Activated B cell treated with CpG ODN at 0.5 μM for 24 hours (primary cell): ENCODE data around the gene EPS8L3. TPM values are rescaled to one million over a fixed set of nuclear protein-coding genes. Genes with fewer than 3 reads are reported as not detected.

Source experiments
- ATAC-seq: fragments of 200-7000 bp; cut with Tn5 transposase; one replicate; pipeline ENCODE4 v1.10.0; 2021; ENCODE audit warnings: low read depth, mild to moderate bottlenecking, moderate library complexity
- CTCF ChIA-PET: fragments of 350-600 bp; sonication (Branson Sonifier 250); formaldehyde crosslinking; loops from one replicate; lab custom pipeline; 2021; ENCODE audit warnings: antibody characterized with exemption; lab: Charles Lee
- POLR2A ChIA-PET: fragments of 350-600 bp; sonication (Branson Sonifier 250); formaldehyde crosslinking; loops from one replicate; lab custom pipeline; 2021; ENCODE audit warnings: antibody characterized with exemption; lab: Charles Lee
- DNase-seq: peaks from one replicate; pipeline ENCODE4 v3.0.0; 2022
- H3K27ac Mint-ChIP-seq: one replicate; pipeline ENCODE4 v1.8.0; 2020; ENCODE audit warnings: mixed read lengths
- H3K27me3 Mint-ChIP-seq: one replicate; pipeline ENCODE4 v1.8.0; 2021; ENCODE audit warnings: mixed read lengths
- H3K36me3 Mint-ChIP-seq: one replicate; pipeline ENCODE4 v1.8.0; 2021; ENCODE audit warnings: low read depth, mixed read lengths
- H3K4me1 Mint-ChIP-seq: one replicate; pipeline ENCODE4 v1.8.0; 2021; ENCODE audit warnings: mixed read lengths
- H3K4me3 Mint-ChIP-seq: one replicate; pipeline ENCODE4 v1.8.0; 2020; ENCODE audit warnings: mild to moderate bottlenecking, mixed read lengths
- H3K9me3 Mint-ChIP-seq: one replicate; pipeline ENCODE4 v1.8.0; 2020; ENCODE audit warnings: mixed read lengths
- intact Hi-C: fragments of 100-400 bp; cut with micrococcal nuclease; formaldehyde crosslinking; loops from one replicate; pipeline ENCODE4 v1.15.1; 2024
- total RNA-seq: library from RNA; stranded (reverse); gene quantifications from 2 replicates; pipeline ENCODE4 v1.2.3, GENCODE V29; 2022
- TF ChIP-seq, protein P1 (sequence below): fragments of 200-600 bp; IDR thresholded peaks from one replicate; pipeline ENCODE4 v1.8.0; 2022; ENCODE audit warnings: antibody characterized with exemption, mild to moderate bottlenecking

EPS8L3 gene
- total RNA-seq, 1 donor from 2014 or later, result not detected

DNA sequence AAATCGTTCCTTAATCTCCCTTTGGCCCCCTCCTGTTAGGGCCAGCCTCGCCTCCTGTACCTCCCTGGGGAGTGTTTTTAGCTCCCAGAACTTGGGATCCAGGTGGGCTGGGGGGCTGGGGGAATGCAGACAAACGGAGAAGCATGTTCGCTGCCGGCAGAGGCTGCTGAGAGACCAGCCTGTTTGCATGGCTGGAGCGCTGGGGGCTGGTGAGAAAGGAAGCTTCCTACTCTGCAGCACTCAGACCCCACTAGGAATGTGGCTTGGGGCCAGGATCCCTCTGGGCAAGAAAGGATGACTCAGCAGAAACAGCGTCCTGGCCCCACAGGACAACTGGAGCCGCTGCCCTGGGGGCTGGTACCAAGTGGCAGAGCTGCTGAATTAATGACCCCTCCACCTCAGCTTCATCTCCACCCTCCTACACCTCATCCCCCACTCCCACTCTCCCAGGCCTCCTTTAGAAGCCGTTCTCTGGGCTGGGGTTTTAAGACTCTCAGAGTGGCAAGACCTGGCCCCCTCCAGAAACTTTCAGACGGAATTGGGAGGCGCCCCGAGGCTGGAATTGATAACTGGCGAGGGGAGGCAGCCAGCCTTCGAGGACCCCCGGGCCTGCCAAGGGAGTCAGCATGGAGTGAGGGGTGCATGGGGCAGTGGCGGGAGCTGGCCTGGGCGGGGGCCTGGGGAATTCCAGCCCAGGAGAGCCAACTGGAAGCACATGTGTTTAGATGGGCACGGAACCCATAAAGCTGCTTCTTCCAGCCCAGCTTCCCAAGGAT is 28.5 kb upstream of the EPS8L3 start:
- ChIA-PET POLR2A (no interaction called here), CTCF (interaction anchor here (3.0 to 3.9 kb wide), 2 partner anchors 18 to 192 kb away, joined by 7 to 16 read pairs; partner anchors contain the start of gene AHCYL1)
- intact Hi-C loops, result no loop called here
- Mint-ChIP-seq H3K27ac (no peak overlapping the region), H3K27me3 (peaks cover 8% of the 10 kb centered on the region), H3K36me3 (no peaks in the 10 kb centered on the region), H3K9me3 (no peaks in the 10 kb centered on the region), H3K4me3 (no peak overlapping the region), H3K4me1 (peaks cover 5% of the 10 kb centered on the region)
- ATAC-seq (no peak), DNase-seq (no peak)
- TF ChIP-seq, protein P1, sequence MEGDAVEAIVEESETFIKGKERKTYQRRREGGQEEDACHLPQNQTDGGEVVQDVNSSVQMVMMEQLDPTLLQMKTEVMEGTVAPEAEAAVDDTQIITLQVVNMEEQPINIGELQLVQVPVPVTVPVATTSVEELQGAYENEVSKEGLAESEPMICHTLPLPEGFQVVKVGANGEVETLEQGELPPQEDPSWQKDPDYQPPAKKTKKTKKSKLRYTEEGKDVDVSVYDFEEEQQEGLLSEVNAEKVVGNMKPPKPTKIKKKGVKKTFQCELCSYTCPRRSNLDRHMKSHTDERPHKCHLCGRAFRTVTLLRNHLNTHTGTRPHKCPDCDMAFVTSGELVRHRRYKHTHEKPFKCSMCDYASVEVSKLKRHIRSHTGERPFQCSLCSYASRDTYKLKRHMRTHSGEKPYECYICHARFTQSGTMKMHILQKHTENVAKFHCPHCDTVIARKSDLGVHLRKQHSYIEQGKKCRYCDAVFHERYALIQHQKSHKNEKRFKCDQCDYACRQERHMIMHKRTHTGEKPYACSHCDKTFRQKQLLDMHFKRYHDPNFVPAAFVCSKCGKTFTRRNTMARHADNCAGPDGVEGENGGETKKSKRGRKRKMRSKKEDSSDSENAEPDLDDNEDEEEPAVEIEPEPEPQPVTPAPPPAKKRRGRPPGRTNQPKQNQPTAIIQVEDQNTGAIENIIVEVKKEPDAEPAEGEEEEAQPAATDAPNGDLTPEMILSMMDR, result no peak

DNA sequence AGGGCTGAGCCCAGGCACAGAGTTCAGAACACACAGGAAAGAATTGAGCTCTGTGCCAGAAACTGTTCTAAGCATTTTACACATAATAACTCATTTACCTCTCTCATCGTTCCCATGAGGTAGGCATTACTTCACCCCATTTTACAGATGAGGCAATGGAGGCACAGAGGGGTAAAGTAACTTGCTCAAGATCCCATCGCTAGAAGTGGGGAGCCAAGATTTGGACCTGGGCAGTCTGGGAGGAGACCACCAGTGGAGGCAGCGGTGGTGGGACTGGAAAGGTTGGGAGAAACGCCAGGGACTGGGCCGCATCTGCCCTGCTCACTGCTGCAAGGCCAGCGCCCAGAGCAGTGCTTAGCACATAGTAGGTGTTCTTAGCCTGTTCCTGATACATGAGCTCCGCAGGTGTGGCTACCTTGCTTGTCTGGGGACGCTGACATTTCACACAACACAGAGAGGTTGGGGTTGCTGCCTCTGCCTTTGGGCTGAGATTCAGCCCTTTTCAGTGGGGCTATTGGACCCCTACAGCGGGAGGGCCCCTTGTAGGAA is 27.8 kb upstream of the EPS8L3 start:
- no peaks in the 10 kb centered on the region for H3K36me3 Mint-ChIP-seq
- POLR2A ChIA-PET, result no interaction called here
- H3K4me1 Mint-ChIP-seq, result peaks cover 5% of the 10 kb centered on the region
- ATAC-seq (no peak), DNase-seq (no peak)
- H3K27ac Mint-ChIP-seq, result no peak overlapping the region
- TF ChIP-seq, protein P1, result no peak
- H3K9me3 Mint-ChIP-seq, result no peaks in the 10 kb centered on the region
- intact Hi-C loops, result no loop called here
- CTCF ChIA-PET, result interaction anchor here (0.8 to 3.9 kb wide), 4 partner anchors 15 to 192 kb away, joined by 3 to 16 read pairs (median 6); partner anchors contain the start of gene AHCYL1
- no peak overlapping the region for H3K4me3 Mint-ChIP-seq
- peaks cover 8% of the 10 kb centered on the region for H3K27me3 Mint-ChIP-seq

DNA sequence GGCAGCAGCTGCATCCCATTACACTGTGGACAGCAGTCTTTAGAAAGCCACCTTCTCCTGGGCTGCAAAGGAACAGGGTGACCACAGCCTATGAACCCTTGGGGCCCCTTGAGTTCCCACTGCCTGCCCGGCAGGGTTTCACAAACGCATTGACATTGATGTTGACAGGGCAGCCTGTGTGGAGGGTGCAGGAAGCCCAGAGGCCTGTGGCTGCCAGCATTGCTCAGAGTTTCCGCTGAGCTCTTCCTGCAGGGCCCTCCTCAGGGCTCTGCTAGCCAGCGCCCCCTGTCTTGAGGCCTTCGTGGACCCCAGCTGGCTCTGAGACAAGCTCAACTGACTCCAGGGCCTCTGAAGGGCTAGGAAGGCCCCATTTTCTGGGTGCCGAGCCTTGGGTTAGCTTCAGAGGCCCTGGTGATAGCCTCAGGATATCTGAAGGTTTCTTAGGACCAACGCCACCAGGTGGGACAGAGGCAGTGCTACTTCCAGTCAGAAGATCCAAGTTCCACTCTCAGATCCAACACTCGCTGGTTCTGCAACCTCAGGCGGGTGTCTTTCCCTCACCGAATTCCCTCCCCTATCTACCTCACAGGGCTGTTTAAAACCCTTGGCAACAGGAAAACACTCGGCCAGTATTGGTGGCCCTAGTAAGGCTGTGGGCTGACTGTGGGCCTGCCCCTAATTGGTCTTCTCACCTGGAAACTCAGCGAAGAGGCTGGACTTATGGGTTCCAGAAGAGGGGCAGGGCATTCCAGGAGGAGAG is 27.2 kb upstream of the EPS8L3 start:
- H3K27ac Mint-ChIP-seq, result no peak overlapping the region

DNA sequence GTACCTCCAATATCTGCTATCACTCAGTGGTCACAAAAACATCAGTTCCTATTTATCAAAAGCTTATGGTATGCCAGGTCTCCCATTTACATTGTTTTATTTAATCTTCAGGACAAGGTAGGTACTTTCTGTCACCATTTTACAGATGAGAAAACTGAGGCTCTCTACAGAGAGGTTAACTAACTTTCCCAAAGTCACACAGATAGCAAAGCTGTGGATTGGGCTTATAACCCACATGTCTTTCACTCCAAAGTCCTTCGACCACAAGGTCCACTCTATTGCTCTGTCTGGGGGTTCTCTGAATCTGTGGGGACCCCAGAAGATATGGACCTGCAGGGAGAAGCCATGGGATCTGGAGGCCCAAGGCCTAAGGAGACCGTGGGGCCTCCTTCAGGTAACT is 26.6 kb upstream of the EPS8L3 start:
- ATAC-seq (no peak), DNase-seq (no peak)
- Mint-ChIP-seq H3K27me3 (peaks cover 8% of the 10 kb centered on the region), H3K4me1 (peaks cover 5% of the 10 kb centered on the region), H3K9me3 (no peaks in the 10 kb centered on the region), H3K27ac (no peak overlapping the region), H3K4me3 (no peak overlapping the region), H3K36me3 (no peaks in the 10 kb centered on the region)
- CTCF ChIA-PET, result interaction anchor here (0.6 to 3.9 kb wide), 8 partner anchors 14 to 194 kb away, joined by 3 to 16 read pairs (median 3); partner anchors contain the start of gene AHCYL1
- intact Hi-C loops, result no loop called here
- POLR2A ChIA-PET, result interaction anchor here (0.6 kb wide), 1 partner anchor 668 kb away, joined by 6 read pairs; no protein-coding TSS in a partner anchor
- TF ChIP-seq, protein P1, result no peak

More for the DNA sequence above, 27.2 kb upstream of the EPS8L3 start:
- Mint-ChIP-seq H3K9me3 (no peaks in the 10 kb centered on the region), H3K4me1 (peaks cover 5% of the 10 kb centered on the region), H3K27me3 (peaks cover 8% of the 10 kb centered on the region), H3K4me3 (no peak overlapping the region), H3K36me3 (no peaks in the 10 kb centered on the region)
- TF ChIP-seq, protein P1, result no peak
- CTCF ChIA-PET, result interaction anchor here (0.6 to 3.9 kb wide), 8 partner anchors 14 to 193 kb away, joined by 3 to 16 read pairs (median 3); partner anchors contain the start of gene AHCYL1
- ATAC-seq (peak; percentile 89), DNase-seq (no peak)
- POLR2A ChIA-PET, result interaction anchor here (0.6 kb wide), 1 partner anchor 668 kb away, joined by 6 read pairs; no protein-coding TSS in a partner anchor
- intact Hi-C loops, result no loop called here
